K562 (cell line): ENCODE results near the gene ASPRV1. TPM values are rescaled to one million over a fixed set of nuclear protein-coding genes. Genes with fewer than 3 reads are reported as not detected.
A peak's percentile ranks its signal among the peaks of the same experiment; 100 is the strongest.

Experiments used
- BACH1 ChIP-seq: fragments of 200-800 bp; sonication (Bioruptor generic); IDR thresholded peaks from 2 replicates; pipeline ENCODE4 v1.6.1; 2016; ENCODE audit warnings: missing genetic modification characterization, missing compliant biosample characterization
- BRF1 ChIP-seq: IDR thresholded peaks from 3 replicates; pipeline ENCODE4 v1.6.1; 2011; ENCODE audit warnings: borderline replicate concordance, mild to moderate bottlenecking; ENCODE audit not compliant: insufficient read length; ENCODE audit errors: extremely low read depth
- C11orf30 ChIP-seq: fragments of 450-650 bp; IDR thresholded peaks from 2 replicates; pipeline ENCODE4 v1.6.1; 2016; ENCODE audit warnings: low read depth, mild to moderate bottlenecking
- EGR1 ChIP-seq: fragments of 450-650 bp; conservative IDR thresholded peaks from 2 replicates; pipeline ENCODE4 v1.6.1; 2017; ENCODE audit warnings: mild to moderate bottlenecking
- GATAD2B ChIP-seq: fragments of 450-650 bp; IDR thresholded peaks from 2 replicates; pipeline ENCODE4 v1.6.1; 2017; ENCODE audit warnings: mild to moderate bottlenecking, borderline replicate concordance
- GTF2A2 ChIP-seq: IDR thresholded peaks from 2 replicates; pipeline ENCODE4 v1.6.1; 2016; ENCODE audit warnings: mild to moderate bottlenecking, missing genetic modification characterization, missing compliant biosample characterization
- KLF13 ChIP-seq: fragments of 450-650 bp; IDR thresholded peaks from 2 replicates; pipeline ENCODE4 v1.6.1; 2016; ENCODE audit warnings: missing genetic modification characterization, low read depth, mild to moderate bottlenecking, missing compliant biosample characterization, moderate library complexity, borderline replicate concordance
- KLF16 ChIP-seq: IDR thresholded peaks from 2 replicates; pipeline ENCODE4 v1.6.1; 2016; ENCODE audit warnings: antibody characterized with exemption
- MED1 ChIP-seq: sonication (generic); formaldehyde crosslinking; IDR thresholded peaks from 2 replicates; pipeline ENCODE4 v1.8.1; 2023; ENCODE audit warnings: missing genetic modification reagents, borderline replicate concordance
- NCOA6 ChIP-seq: fragments of 450-650 bp; IDR thresholded peaks from 2 replicates; pipeline ENCODE4 v1.6.1; 2017; ENCODE audit warnings: mild to moderate bottlenecking
- NFXL1 ChIP-seq: fragments of 450-650 bp; formaldehyde crosslinking; IDR thresholded peaks from 2 replicates; pipeline ENCODE4 v1.4.0; 2021; ENCODE audit warnings: mild to moderate bottlenecking
- SIN3A ChIP-seq, 2 experiments: fragments of 150-350 bp in 1 of 2; IDR thresholded peaks; 2 replicates each; pipeline ENCODE4 v1.6.1; 2011 to 2016; ENCODE audit warnings: borderline replicate concordance in 2 of 2, low read depth in 2 of 2, low read length in 2 of 2, mild to moderate bottlenecking in 2 of 2, moderate library complexity in 2 of 2; ENCODE audit not compliant: control insufficient read depth in 1 of 2
- ZNF589 ChIP-seq: fragments of 200-800 bp; sonication (Bioruptor generic); IDR thresholded peaks from 2 replicates; pipeline ENCODE4 v1.6.1; 2016; ENCODE audit warnings: low read depth, missing genetic modification characterization, missing compliant biosample characterization
- ZNF644 ChIP-seq: fragments of 200-800 bp; sonication (Bioruptor generic); IDR thresholded peaks from 2 replicates; pipeline ENCODE4 v1.6.1; 2016; ENCODE audit warnings: low read depth, missing genetic modification characterization, missing compliant biosample characterization
- polyA plus RNA-seq, 8 experiments: library from polyadenylated mRNA; depleted of rRNA in 4 of 8; stranded (reverse) in 5 of 8; unstranded in 3 of 8; fragments of >200 nt; fragmentation: Nextera tagmentation in 2 of 8; fragmentation: Illumina TruSeq in 1 of 8; extraction: Ambion mirVana in 2 of 8; extraction: Trizol in 1 of 8; gene quantifications; 2 replicates each; pipeline versions ENCODE4 v1.2.1 to v1.2.3, GENCODE V29; 2011 to 2014; ENCODE audit warnings: inconsistent platforms in 1 of 8, missing spikeins in 1 of 8
- total RNA-seq, 7 experiments: library from RNA; depleted of rRNA in 6 of 7; stranded (reverse); fragments of >200 nt in 6 of 7; fragmentation: Illumina TruSeq in 2 of 7; extraction: Trizol in 2 of 7; gene quantifications; 2 replicates each; pipeline versions ENCODE4 v1.2.1 to v1.2.3, GENCODE V29; 2011 to 2021; ENCODE audit warnings: low replicate concordance in 1 of 7
- TF ChIP-seq, protein P1 (sequence below): fragments of 250-450 bp; sonication (Bioruptor Pico); IDR thresholded peaks from 2 replicates; pipeline ENCODE4 v1.5.0; 2020; ENCODE audit warnings: mild to moderate bottlenecking, borderline replicate concordance
- TF ChIP-seq, protein P2 (sequence below): fragments of 250-450 bp; sonication (Bioruptor Pico); IDR thresholded peaks from 2 replicates; pipeline ENCODE4 v1.5.0; 2021
- TF ChIP-seq, protein P3 (sequence below): fragments of 250-450 bp; sonication (Bioruptor Pico); IDR thresholded peaks from 2 replicates; pipeline ENCODE4 v1.8.0; 2022; ENCODE audit warnings: moderate library complexity, mild to moderate bottlenecking, inconsistent platforms
- TF ChIP-seq, protein P4 (sequence below): fragments of 450-650 bp; formaldehyde crosslinking; IDR thresholded peaks from 2 replicates; pipeline ENCODE4 v1.4.0; 2020; ENCODE audit warnings: mild to moderate bottlenecking, mixed read lengths
- TF ChIP-seq, protein P5 (sequence below): fragments of 250-450 bp; sonication (Bioruptor Pico); IDR thresholded peaks from 2 replicates; pipeline ENCODE4 v1.6.1; 2021; ENCODE audit warnings: mild to moderate bottlenecking
- TF ChIP-seq, protein P6 (sequence below): fragments of 450-650 bp; IDR thresholded peaks from 2 replicates; pipeline ENCODE4 v1.6.1; 2016; ENCODE audit warnings: antibody characterized with exemption

Gene ASPRV1
- total and polyA plus RNA-seq, 9 of the 15 experiments (the other 6 are each of a cell fraction or from before 2014, with no cell fraction given): 0.17 to 0.72 (median 0.47) TPM; not detected in 1

DNA sequence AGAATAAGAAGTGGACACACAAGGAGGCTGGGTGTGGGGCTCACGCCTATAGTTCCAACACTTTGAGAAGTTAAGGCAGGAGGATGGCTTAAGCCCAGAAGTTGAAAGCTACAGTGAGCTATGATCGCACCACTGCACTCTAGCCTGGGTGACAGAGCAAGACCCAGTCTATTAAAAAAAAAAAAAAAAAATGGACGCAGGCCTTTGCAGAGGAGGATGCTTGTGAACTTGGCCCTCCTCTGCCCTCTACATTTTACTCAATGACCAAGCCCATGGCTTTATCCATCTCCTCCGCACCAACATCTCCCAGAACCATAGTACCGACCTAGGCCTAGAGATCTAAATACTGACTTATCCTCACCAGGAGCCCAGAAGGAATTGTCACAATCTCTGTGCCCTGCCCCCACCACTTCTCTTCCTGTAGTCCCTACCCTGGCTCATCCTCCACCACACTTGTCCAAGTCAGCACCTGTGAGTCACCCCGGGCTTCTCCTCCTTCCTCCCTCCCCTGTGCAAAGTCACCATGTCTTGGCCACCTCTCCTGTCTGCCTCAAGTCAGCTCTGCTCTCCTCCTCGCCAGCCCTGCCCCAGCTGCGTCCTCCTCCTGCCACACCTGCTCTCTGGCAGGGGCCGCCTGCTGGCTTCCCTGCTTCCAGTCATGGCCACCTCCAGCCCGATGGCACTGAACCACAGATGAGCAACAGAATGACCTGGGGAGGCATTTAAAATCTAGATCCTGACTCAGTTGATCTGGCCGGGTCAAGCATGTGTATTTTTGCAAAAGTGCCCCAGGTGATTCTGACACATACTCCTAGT, 35.8 kb upstream of the ASPRV1 start (continued):
- TF ChIP-seq, protein P1, sequence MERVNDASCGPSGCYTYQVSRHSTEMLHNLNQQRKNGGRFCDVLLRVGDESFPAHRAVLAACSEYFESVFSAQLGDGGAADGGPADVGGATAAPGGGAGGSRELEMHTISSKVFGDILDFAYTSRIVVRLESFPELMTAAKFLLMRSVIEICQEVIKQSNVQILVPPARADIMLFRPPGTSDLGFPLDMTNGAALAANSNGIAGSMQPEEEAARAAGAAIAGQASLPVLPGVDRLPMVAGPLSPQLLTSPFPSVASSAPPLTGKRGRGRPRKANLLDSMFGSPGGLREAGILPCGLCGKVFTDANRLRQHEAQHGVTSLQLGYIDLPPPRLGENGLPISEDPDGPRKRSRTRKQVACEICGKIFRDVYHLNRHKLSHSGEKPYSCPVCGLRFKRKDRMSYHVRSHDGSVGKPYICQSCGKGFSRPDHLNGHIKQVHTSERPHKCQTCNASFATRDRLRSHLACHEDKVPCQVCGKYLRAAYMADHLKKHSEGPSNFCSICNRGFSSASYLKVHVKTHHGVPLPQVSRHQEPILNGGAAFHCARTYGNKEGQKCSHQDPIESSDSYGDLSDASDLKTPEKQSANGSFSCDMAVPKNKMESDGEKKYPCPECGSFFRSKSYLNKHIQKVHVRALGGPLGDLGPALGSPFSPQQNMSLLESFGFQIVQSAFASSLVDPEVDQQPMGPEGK (CRISPR knock-in tag): no peak
- peak; percentile 58; the same call in 1 of the 2 replicates for TF ChIP-seq BACH1 (tag)
- no peak for TF ChIP-seq EGR1
- TF ChIP-seq, protein P2, sequence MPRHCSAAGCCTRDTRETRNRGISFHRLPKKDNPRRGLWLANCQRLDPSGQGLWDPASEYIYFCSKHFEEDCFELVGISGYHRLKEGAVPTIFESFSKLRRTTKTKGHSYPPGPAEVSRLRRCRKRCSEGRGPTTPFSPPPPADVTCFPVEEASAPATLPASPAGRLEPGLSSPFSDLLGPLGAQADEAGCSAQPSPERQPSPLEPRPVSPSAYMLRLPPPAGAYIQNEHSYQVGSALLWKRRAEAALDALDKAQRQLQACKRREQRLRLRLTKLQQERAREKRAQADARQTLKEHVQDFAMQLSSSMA: no peak
- TF ChIP-seq ZNF589: peak; percentile 87
- no peak for TF ChIP-seq GTF2A2
- TF ChIP-seq NFXL1: no peak
- TF ChIP-seq KLF13: no peak
- TF ChIP-seq KLF16: no peak
- TF ChIP-seq ZNF644 (tag): no peak
- TF ChIP-seq, protein P3, sequence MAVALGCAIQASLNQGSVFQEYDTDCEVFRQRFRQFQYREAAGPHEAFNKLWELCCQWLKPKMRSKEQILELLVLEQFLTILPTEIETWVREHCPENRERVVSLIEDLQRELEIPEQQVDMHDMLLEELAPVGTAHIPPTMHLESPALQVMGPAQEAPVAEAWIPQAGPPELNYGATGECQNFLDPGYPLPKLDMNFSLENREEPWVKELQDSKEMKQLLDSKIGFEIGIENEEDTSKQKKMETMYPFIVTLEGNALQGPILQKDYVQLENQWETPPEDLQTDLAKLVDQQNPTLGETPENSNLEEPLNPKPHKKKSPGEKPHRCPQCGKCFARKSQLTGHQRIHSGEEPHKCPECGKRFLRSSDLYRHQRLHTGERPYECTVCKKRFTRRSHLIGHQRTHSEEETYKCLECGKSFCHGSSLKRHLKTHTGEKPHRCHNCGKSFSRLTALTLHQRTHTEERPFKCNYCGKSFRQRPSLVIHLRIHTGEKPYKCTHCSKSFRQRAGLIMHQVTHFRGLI (CRISPR knock-in tag): no peak
- no peak for TF ChIP-seq GATAD2B
- no peak for TF ChIP-seq MED1 (CRISPR knock-in tag)
- no peak for TF ChIP-seq NCOA6
- TF ChIP-seq, protein P4, sequence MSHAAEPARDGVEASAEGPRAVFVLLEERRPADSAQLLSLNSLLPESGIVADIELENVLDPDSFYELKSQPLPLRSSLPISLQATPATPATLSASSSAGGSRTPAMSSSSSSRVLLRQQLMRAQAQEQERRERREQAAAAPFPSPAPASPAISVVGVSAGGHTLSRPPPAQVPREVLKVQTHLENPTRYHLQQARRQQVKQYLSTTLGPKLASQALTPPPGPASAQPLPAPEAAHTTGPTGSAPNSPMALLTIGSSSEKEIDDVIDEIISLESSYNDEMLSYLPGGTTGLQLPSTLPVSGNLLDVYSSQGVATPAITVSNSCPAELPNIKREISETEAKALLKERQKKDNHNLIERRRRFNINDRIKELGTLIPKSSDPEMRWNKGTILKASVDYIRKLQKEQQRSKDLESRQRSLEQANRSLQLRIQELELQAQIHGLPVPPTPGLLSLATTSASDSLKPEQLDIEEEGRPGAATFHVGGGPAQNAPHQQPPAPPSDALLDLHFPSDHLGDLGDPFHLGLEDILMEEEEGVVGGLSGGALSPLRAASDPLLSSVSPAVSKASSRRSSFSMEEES (CRISPR knock-in tag): no peak
- TF ChIP-seq, protein P5, sequence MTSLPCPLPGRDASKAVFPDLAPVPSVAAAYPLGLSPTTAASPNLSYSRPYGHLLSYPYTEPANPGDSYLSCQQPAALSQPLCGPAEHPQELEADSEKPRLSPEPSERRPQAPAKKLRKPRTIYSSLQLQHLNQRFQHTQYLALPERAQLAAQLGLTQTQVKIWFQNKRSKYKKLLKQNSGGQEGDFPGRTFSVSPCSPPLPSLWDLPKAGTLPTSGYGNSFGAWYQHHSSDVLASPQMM (CRISPR knock-in tag): no peak
- no peak for TF ChIP-seq BRF1
- TF ChIP-seq, protein P6, sequence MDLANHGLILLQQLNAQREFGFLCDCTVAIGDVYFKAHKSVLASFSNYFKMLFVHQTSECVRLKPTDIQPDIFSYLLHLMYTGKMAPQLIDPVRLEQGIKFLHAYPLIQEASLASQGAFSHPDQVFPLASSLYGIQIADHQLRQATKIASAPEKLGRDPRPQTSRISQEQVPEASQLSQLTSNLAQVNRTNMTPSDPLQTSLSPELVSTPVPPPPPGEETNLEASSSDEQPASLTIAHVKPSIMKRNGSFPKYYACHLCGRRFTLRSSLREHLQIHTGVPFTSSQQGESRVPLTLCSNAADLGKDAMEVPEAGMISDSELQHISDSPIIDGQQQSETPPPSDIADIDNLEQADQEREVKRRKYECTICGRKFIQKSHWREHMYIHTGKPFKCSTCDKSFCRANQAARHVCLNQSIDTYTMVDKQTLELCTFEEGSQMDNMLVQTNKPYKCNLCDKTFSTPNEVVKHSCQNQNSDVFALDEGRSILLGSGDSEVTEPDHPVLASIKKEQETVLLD: peak; percentile 38; the same call in 1 of the 2 replicates
- TF ChIP-seq SIN3A (IDR thresholded peaks at IDR 0.05; ENCODE audit: borderline replicate concordance in 2 of 2, control insufficient read depth in 1 of 2, low read depth in 2 of 2, low read length in 2 of 2): no peak
- TF ChIP-seq C11orf30: peak; percentile 87
